Bronchial epithelial cell (primary cell): Measurements from ENCODE around the gene PPOX. TPM values are rescaled to one million over a fixed set of nuclear protein-coding genes. Genes with fewer than 3 reads are reported as not detected.

Source experiments
- DNase-seq: peaks from one replicate; pipeline ENCODE4 v3.0.0-alpha.2; 2010; ENCODE audit warnings: low read depth
- FAIRE-seq: peaks from 2 replicates; lab custom pipeline; 2011; peaks lifted over from hg19 to GRCh38; lab: Jason Lieb, UNC
- H3K27me3 ChIP-seq: 2 replicates; pipeline ENCODE4 v1.5.1; 2011; ENCODE audit warnings: low read length; ENCODE audit not compliant: control insufficient read depth, insufficient read depth
- H3K36me3 ChIP-seq: 2 replicates; pipeline ENCODE4 v1.5.1; 2011; ENCODE audit warnings: low read length; ENCODE audit not compliant: control insufficient read depth, insufficient read depth
- H3K4me3 ChIP-seq: 2 replicates; pipeline ENCODE4 v1.5.1; 2011; ENCODE audit warnings: mild to moderate bottlenecking, low read depth, low read length, control low read depth
- total RNA-seq: library from RNA; depleted of rRNA; stranded (reverse); fragments of >200 nt; gene quantifications from 2 replicates; pipeline ENCODE4 v1.2.1, GENCODE V29; 2014
- TF ChIP-seq, protein P1 (sequence below): IDR thresholded peaks from 2 replicates; pipeline ENCODE4 v1.5.1; 2011; ENCODE audit warnings: mild to moderate bottlenecking, moderate library complexity, low read length, control low read depth, inconsistent platforms; ENCODE audit not compliant: insufficient read depth, severe bottlenecking

PPOX gene
- total RNA-seq, 1 donor from 2014 or later = 10.0 TPM

DNA sequence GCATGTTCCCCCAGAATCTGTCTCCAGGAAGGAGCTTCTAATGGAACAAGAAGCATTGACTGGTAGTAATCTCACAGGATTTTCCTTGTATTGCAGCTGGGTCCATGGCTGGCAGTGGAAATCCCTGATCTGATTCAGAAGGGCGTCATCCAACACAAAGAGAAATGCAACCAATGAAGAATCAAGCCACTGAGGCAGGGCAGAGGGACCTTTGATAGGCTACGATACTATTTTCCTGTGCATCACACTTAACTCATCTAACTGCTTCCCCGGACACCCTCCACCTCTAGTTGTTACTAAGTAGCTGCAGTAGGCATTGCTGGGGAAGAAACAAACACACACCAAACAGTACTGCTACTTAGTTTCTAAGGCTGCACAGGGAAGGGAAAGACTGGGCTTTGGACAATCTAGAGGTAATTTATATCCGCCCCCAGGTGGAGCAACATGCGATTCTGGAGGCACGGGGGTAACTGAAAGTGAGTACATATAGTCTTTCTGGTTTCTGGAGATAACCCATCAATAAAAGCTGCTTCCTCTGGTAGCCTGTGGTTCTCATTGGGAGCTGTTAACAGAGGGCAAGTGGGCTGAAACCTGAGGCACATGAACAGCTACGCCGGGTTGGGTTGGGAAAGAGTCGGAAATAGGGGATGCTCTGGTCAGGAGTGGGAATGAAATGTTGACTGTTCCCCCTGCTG, 7.8 kb upstream of the PPOX start:
- no peak for FAIRE-seq
- Histone ChIP-seq H3K27me3 (no peaks in the 10 kb centered on the region), H3K4me3 (peak overlapping the region; percentile 87), H3K36me3 (peaks cover 16% of the 10 kb centered on the region)
- TF ChIP-seq, protein P1, sequence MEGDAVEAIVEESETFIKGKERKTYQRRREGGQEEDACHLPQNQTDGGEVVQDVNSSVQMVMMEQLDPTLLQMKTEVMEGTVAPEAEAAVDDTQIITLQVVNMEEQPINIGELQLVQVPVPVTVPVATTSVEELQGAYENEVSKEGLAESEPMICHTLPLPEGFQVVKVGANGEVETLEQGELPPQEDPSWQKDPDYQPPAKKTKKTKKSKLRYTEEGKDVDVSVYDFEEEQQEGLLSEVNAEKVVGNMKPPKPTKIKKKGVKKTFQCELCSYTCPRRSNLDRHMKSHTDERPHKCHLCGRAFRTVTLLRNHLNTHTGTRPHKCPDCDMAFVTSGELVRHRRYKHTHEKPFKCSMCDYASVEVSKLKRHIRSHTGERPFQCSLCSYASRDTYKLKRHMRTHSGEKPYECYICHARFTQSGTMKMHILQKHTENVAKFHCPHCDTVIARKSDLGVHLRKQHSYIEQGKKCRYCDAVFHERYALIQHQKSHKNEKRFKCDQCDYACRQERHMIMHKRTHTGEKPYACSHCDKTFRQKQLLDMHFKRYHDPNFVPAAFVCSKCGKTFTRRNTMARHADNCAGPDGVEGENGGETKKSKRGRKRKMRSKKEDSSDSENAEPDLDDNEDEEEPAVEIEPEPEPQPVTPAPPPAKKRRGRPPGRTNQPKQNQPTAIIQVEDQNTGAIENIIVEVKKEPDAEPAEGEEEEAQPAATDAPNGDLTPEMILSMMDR = no peak
- DNase-seq = peak; percentile 21

DNA sequence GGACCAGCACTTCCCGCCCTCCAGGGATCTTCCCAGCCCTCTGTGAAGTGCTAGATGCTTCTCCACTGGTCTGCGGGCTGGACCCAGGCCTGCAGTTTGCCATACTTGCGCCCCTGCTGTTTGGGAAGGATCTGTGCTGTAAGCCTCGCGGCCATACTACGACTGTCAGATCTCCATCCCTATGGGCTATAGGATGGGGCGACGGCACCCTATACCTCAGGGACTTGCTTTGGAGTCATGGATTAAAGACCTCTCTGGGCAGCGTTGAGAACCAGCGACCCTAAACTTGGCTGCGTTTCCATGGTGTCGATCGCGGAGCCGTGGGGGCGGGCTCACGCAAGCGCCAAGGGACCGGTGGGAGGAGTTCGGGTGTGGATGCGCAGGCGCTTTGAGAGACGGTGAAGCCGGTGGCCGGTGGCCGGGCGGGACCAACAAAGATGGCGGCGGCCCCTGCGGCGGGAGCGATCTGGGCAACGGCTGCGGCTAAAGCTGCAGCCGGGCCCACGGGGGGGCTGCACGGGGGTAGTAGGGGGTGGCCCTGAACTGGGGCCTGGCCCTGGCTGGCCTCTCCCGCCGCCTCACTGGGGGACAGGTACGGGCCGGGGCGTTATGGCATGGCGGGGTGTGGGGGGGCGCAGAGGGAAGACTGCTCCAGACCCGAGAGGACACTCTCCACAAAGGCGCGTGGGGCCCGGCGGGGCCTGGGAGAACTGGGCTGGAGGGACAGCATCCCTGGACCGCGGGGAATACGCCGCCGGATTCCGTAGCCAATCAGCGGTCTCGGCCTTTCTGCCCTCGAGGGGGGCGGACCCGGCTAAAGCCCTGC, 6.9 kb upstream of the PPOX start, which contains the start of gene USP21:
USP21 (plus strand) TSS at position 414 of the 826 bp plus-strand sequence. CDS start 1,141 bp downstream, outside the sequence.
- H3K36me3 ChIP-seq = peaks cover 16% of the 10 kb centered on the region
- H3K27me3 ChIP-seq = no peaks in the 10 kb centered on the region
- TF ChIP-seq, protein P1 = peak; percentile 56
- peak within 1 kb of the TSS; percentile 87 for H3K4me3 ChIP-seq
- FAIRE-seq = no peak
- peak; percentile 71 for DNase-seq

- Histone ChIP-seq H3K4me3 (peak overlapping the region; percentile 87), H3K27me3 (no peaks in the 10 kb centered on the region), H3K36me3 (peaks cover 16% of the 10 kb centered on the region)
- TF ChIP-seq, protein P1 = no peak
- DNase-seq (no peak), FAIRE-seq (no peak)
Measured at GRCh38 chr1:161159913-161160243, 6.3 kb upstream of the PPOX start.

DNA sequence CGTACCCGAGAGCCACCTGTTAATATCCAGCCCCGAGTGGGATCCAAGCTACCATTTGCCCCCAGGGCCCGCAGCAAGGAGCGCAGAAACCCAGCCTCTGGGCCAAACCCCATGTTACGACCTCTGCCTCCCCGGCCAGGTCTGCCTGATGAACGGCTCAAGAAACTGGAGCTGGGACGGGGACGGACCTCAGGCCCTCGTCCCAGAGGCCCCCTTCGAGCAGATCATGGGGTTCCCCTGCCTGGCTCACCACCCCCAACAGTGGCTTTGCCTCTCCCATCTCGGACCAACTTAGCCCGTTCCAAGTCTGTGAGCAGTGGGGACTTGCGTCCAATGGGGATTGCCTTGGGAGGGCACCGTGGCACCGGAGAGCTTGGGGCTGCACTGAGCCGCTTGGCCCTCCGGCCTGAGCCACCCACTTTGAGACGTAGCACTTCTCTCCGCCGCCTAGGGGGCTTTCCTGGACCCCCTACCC, 5.5 kb upstream of the PPOX start:
- H3K27me3 ChIP-seq = no peaks in the 10 kb centered on the region
- no peak overlapping the region for H3K4me3 ChIP-seq
- FAIRE-seq (no peak), DNase-seq (no peak)
- H3K36me3 ChIP-seq = peaks cover 18% of the 10 kb centered on the region
- TF ChIP-seq, protein P1 = no peak

DNA sequence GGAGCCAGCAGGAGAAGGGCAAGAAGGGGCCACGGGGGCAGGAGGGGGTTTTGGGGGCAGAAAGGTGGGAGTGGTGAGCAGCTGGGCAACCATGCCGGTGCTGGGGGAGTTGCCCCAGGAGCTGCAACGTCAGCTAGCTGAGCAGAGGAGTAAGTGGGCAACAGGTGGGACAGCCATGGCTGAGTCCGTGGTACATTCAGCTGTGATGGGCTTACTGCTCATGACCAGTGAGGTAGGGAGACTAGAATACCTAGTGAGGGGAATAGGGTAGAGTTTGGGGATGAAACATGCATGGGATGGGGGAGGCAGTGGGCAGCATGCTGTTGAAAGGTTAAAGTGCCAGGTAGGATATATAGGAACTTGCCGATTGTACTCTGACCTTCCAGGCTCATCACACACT, 4.6 kb upstream of the PPOX start:
- H3K36me3 ChIP-seq = peaks cover 18% of the 10 kb centered on the region
- H3K27me3 ChIP-seq = no peaks in the 10 kb centered on the region
- no peak for DNase-seq
- no peak for FAIRE-seq
- TF ChIP-seq, protein P1 = no peak
- no peak overlapping the region for H3K4me3 ChIP-seq
